GM21825 (cell line): ENCODE data around the gene SOCS3.
"Not testable (repeated sequence)": the region's sequence is repeated elsewhere in the genome, so short reads cannot be mapped to it uniquely, and the experiment has no call there.

Experiments used
- ATAC-seq: cut with Tn5 transposase; IDR thresholded peaks from one replicate; pipeline ENCODE4 v1.9.1; 2021; ENCODE audit warnings: mild to moderate bottlenecking, moderate library complexity; ENCODE audit not compliant: unreplicated experiment

SOCS3 gene

DNA sequence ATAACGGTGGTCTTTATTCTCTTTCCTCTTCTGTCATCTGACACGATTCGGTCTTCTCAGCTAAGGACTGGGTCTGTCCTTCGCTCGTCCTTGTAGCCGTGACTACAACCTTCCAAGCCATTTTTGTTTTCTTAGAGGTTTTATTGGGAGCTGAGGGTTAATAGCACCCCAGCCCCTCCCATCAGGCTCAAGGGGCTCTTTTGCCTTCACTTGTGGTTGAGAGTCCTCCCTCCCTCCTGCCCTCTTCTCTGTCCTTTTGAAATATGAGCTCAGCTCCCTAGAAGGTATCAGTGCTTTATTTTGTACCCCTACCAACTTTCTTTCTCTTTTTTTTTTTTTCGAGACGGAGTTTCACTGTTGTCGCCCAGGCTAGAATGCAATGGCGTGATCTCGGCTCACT is 24.7 kb downstream of the SOCS3 start:
- no peak for ATAC-seq

DNA sequence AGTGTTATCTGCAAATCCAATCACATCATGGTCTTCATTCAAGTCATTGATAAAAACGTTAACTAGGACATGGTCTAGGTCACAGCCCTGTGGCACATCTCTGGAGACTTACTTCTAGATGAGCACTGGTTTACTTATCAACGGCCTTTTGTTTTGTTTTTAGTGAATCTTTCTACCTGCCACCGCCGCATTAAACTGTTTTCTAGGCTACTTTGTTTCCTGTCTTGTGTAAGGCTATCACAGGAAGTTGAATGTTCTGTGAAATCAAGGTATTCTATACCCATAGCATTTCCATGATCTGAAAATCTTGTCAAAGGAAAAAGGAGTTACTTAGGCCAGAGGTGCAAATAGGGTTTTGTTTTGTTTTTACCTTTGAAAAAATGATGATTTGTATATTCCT is 26.9 kb downstream of the SOCS3 start:
- no peak for ATAC-seq

DNA sequence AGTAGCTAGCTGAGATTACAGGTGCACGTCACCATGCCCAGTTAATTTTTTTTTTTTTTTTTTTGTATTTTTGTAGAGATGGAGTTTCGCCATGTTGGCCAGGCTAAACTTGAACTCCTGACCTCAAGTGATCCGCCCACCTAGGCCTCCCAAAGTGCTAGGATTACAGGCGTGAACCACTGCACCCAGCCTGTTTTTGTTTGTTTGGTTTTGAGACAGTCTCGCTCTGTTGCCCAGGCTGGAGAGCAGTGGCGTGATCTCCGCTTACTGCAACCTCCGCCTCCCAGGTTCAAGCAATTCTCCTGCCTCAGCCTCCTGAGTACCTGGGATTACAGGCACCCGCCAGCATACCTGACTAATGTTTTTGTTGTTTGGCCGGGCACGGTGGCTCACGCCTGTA is 28.5 kb downstream of the SOCS3 start:
- not testable (repeated sequence) for ATAC-seq

DNA sequence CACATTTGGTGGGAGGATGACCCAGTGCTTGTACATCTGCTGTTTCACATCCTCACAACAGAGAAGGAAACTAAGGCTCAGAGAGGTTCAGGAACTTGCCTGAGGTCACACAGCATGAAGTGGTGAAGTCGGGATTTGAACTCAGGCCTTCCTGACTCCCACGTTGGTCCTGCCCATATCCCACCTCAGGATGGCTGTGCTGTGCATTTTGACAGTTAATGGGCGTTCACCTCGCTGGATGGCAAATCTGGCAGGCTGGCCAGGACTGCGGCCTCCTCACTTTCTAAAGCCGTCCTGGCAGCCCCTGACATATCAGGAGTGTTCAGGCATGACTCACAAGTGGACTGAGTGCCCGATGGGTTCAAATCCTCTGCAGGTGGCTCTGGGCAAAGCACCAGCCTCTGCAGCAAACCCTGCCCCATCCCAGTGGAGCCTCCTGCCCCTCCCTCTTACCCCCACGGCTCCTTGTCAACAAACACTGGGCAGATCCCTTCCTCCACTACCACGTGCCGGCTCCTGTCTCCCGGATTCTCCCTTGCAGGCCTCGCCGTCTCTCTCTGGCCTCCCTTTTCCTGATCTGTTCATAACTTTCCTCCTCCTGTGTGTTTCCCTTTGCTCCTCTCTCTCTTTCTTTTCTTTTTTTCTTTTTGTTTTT is 29.2 kb downstream of the SOCS3 start:
- no peak for ATAC-seq

DNA sequence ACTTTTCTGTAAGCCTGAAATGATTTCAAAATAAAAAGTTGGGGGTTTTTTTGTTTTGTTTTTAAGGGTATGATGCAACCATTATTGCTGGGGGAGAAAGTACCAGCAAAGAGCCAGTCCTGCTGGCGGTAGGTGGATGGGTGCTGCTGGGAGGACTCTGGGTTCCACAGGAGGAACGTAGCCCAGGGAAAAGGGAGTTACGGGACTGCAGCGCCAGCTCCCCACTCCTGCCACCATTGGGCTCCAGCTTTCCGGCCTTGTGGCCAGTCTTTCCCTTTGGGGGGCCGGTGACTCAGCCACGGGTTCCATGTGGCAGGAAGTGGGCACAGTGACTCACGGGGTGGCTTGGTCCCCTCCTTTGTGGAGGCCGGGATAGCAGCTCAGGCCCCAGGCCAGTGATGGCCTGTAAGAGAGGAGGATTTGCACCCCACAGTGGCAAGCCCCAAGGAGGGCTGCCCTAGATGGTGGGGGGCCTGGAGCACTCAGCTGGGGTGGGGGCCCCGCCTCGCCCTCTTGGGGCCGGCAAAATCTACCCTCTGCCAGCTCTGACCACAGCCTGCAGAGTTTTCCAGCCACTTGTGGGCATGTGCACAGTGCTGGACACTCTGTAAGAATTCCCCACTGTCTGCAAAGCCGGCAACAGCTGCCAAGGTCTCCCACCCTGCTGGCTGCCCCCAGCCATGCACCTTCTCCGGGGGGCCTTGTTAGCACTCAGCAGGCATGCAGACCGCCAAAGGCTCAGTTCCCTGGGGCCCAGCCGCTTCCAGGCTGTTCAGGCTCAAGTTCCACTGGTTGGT is 30.4 kb downstream of the SOCS3 start:
- no peak for ATAC-seq

DNA sequence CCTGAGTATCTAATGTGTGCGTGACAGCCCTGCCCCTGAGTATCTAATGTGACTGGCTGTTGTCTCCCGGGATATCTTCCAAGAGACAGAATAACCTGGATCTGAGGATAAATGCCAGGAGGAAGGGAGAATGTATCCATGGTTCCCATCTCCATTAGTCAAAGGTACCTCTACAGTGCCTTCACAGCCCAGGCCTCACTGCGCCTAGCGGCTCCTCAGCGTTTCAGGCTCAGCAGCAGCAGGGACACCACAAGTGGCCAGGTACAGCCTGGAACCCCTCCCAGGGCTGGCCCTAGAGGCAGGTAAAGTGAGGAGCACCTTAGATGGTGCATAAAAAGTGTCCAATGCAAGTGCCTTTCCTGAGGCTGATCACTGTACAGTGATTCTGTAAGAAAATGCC is 32.0 kb downstream of the SOCS3 start:
- no peak for ATAC-seq

DNA sequence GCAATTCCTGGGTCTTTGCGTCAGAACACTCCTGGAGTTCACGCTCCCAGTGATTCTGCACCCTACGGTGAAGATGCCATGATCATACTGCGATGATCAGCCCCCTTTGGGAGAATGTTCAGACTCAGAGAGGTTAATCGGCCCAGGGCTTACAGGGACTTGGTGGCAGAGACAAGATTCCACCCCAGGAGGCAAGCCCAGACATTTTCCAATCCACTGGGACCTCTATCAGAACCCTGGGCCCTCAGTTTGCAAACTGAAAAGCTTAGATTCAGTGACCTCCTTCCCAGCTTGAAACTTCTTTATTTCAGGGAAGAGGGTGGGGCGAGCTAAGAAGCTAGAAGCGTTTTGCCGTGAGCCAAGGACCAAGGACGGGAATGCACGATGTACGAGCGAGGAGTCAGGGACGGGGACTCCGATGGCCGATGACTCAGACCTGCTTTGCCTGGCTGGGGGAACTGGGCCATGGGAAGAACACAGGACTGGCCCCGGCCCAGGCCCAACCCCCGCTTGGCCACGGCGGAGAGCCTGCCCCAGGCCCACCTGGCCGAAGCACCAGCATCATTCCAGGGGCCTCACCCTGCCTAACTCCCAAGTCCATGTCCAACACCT is 34.7 kb downstream of the SOCS3 start:
- no peak for ATAC-seq

DNA sequence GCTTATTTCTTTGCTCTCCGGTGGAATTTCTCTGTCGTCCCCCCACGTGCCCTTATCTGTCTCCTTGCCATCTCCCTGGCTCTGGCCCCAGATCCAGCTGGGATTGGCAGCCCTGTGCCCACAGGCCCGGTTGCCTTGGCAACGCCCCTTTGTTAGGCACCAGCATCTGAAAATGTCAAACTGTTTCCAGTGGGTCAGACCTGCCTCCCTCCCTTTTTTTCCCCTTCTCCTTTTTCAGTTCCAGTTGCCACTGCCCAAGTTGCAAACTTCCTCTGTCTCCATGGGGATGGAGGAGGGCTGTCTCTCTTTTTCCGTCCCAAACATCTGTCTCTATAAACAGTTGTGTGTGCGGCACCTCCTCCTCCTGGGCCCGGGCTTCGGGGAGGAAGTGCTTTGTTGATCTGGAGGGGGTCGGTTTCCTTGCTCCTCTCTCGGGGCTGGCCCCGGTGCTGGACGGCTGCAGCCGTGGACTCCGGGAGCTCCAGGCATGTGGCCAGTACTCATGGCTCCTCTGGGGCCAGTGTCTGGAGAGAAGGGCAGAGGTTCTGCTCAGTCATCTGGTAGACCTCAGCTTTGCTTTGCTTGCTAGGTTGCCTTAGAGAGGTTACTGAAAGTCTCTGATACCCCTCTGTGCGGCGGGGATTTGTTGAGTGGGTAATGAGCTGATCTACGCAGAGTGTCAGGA is 35.3 kb downstream of the SOCS3 start:
- no peak for ATAC-seq

DNA sequence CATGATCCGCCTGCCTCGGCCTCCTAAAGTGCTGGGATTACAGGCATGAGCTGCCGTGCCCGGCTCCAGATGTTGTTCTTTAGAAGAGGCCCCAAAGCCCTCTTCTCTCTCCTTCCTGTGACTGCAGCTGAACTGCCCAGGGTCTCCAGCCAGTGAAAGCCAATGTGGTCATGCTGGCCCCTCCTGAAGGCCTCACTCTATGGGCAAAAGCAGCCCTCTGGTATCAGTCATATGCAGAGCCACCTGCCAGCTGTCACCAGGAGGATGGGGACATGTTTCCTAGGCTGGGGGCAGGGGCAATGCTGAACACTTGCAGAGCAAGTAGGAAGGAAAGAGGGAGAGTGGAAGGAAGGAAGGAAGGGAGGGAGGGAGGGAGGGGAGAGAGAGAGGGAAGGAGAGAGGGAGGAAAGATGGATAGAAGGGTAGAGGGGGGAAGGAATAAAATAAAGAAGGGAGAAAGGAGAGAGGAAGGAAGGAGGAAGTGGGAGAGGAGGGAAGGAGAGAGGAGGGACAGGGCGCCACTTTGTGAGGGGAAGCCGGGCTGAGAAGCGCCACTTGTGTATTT is 36.0 kb downstream of the SOCS3 start:
- no peak for ATAC-seq

DNA sequence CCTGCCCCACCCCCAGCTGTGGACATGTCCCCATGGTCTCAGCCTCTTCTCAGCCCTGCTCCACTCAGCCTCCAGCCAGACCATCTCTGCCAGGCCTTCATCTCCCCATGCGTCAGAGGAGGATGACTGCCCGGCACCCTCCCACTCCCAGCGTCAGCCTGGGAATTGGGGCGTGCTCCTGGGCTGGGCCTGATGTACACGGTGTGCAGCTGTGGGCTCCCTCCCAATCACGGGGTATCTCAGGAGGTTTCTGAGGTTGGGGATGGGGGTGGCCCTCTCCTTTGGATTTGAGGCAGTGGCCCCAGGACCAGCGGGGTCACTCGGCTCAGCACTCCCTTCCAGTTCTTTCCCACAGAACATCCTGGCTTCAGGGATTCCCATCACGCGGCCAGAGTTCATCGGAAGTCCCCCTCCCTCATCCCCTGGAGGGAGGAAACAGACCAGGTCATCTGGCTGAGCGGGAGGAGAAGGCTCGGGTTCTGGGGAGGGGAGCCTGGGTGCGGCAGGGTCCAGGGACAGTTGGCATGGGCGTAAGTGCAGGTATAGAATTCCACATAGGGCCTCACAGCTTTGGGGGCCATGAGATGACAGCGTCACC is 36.9 kb downstream of the SOCS3 start:
- ATAC-seq, result no peak

DNA sequence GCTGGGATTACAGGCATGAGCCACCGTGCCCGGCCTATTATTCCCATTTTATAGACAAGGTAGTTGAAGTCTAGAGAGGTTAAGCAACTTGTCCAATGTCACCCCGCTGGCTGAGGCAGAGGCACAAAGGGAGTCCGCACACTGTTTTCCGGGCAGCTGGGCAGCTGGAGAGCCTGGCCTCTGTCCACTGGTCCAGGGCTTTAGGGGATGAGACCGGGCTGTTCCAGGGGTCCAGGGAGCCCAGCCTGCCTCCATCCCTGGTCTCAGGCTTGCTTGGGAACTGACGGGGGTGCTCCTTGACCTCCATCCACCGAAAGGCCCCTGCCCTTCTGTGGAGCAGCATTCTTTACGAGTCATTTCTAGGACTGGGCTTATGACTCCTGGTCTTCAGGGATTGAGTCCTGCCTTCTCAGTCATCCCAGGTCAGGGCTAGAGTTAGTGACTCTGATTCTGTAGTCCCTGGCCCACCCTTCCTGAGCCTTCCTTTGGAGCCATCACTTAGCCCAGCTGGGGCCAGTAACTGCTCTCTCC is 37.5 kb downstream of the SOCS3 start:
- ATAC-seq, result no peak

DNA sequence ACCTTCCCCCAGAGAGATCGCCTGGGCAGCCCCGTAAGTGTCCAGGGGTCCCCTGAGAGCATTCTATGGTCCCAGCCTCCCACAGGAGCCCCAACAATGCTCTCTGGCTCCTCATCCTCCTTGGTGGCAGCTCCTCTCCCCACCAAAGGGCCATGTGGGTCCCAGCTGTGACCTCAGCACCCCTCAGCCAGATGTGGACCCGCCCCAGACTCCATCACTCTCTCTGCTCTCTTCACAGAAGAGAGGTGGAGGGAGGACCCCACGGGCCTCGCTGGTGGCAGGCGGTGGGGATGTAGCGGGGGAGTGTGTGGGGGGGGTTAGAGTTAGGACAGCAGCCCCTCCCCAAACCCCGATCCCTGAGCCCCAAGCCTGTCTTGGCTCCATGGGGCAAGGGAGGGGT is 41.0 kb downstream of the SOCS3 start:
- no peak for ATAC-seq

DNA sequence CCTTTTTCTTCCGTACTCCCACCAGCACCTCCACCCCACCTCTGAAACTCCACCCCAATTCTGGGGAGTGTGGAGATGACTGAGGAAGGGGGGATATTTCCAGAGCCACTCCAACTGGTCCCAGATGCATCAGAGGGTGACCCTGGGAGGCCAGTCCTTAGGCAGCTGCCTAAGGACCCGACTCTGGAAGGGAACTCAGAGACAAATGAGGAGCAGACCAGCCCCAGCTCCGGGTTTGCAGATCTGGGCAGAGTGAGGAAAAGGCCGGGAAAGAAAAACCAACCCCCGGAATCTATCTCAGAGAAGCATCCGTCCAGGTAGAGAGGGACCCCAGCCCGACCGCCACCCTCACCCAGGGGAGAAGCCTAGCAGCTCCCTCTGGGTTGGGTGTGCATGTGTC is 41.5 kb downstream of the SOCS3 start:
- no peak for ATAC-seq

DNA sequence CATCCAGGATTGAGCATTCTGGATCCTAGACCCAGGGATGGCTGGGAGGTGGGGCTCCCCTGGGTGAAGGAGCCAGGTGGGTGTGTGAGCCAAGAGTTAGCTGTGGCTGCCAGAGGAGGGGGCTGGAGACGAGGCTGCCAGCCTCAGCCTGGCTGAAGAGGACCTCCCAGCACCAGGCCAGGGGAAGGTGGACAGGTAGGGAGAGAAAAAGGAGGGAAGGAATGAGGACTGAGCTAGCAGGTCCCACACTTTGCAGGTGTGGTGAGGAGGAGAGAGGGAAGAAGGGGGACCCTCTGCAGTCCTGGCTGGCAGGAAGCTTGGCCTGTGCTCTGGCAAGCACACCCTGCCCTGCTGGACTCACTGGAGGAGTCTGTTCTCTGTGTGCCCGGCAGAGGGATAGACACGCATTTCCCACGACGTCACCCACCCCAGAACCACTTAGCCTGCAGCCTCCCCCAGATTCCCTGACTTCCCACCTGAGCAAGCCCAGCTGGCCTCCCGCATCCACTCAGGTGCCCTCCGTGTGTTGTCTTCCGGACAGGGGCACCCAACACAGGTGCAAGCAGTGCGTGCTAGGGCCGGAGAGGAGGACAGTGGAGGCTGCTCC is 42.0 kb downstream of the SOCS3 start:
- no peak for ATAC-seq

DNA sequence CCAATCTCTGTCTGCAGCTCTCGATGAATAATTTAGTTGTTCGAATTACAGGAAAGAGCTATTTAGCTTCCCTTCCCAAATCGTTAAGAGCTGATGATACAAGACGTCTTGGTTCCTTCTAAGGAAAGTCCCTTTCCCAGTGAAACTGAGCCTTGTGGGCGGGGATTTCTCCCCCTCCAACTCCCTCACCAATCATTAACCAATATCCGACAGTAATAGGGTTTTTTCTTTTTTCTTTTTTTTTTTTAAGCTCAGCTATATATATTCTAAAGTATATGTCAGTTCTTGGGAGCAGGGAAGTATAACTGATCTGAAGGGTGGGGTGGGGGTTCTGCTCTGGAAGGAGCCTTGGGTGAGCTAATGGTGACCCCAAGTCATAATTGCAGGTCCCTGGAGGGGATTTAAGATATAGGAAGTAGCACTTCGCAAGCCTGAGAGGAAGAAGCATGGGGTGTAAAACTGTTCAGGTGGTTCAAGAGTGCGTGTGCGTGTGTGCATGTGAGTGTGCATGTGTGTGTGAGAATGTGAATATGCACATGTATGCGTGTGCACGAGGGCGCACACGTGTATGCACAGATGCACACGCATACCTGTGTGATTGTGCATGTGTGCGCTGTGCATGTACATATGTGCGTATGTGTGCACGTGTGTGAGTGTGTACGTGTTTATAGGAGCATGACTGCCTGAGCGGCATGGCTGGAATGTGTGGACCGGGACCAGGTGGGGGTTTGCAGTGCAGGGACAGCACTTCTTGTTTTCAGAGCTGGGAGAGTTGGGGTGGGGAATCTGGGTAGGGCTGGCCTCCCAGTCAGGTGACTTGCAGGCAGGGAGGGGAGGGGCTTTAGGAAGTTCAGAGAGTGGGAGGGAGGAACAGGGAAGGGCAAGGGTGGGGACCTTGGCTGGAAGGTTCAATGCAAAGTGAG is 42.7 kb downstream of the SOCS3 start:
- no peak for ATAC-seq

DNA sequence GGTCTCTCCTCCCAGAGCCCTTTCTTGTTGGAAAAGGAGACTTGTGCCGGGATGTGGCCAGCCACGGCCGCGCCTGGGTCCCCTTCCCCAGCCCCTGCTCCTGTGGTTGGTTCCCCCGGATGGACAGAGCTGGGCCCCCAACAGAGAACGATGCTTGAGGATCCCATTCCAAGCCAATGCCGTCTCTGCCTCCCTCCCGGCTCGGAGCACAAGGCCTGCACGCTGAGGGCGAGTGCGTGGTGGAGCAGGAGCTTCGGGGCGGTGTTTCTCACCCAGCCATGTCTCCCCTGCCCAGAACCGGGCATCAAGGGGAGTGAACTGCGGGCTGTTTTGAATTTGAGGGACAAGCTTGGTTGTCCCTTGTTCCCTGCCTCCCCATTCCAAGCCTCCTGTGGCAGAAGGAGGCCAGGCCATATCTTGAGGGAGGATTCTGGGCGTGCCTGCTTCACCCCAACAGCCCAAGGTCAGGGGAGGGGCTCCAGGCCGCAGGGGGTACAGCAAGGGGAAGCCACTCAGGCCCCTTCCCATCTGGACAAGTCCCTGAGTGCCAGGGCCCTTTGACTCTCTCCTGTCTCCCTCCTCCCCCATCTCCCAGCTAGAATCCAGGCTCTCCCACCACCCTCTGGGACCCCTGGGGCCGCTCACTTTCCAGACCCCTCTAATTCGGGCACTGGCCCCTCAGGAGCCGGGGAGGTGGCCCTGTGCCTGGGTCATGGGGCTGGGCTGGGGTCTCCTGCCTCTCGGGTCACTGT is 43.6 kb downstream of the SOCS3 start:
- no peak for ATAC-seq

DNA sequence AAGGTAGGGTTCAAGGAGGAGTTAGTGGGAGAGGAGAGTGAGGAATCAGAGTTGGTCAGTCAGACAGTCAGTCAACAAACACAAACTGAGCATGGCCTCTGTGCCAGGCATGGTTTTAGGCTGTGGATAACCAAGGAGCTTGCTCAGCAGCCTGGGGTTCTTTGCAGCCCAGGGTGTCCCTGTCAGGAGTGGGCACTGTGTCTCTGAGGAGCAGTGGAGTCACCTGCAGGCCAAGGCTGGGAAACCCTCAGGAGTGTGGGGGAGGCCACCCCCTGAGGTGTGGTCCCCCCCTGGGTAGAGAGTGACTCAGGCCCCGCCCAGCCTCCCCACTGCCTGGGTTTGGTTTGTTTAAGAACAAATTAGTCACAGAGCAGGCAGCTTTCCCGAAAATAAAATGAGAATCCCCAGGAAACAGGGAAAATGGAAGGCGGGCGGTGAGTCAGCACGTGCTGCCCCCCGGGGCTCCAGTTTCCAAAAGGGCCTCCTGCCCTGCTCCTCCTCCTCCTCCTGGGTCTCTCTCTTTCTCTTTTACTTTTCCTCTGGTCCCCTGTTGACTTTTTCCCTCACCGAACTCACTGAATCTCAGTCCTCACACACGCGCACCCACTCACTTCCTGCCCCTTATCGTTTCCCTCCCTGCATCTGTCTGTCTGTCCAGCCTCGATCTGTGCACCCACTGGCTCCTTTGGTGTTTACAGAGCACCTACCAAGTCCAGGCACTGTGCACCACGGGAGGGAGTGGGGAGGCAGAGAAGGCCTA is 44.3 kb downstream of the SOCS3 start:
- no peak for ATAC-seq
